HG03565 (cell line): ENCODE measurements around the gene KCNQ4.

Source experiments
- ATAC-seq: cut with Tn5 transposase; IDR thresholded peaks from one replicate; pipeline ENCODE4 v1.9.1; 2021; ENCODE audit warnings: mild to moderate bottlenecking, moderate library complexity; ENCODE audit not compliant: unreplicated experiment

Gene KCNQ4

GRCh38 chr1:40794974-40795715 is 11.6 kb downstream of the KCNQ4 start:
- no peak for ATAC-seq

DNA sequence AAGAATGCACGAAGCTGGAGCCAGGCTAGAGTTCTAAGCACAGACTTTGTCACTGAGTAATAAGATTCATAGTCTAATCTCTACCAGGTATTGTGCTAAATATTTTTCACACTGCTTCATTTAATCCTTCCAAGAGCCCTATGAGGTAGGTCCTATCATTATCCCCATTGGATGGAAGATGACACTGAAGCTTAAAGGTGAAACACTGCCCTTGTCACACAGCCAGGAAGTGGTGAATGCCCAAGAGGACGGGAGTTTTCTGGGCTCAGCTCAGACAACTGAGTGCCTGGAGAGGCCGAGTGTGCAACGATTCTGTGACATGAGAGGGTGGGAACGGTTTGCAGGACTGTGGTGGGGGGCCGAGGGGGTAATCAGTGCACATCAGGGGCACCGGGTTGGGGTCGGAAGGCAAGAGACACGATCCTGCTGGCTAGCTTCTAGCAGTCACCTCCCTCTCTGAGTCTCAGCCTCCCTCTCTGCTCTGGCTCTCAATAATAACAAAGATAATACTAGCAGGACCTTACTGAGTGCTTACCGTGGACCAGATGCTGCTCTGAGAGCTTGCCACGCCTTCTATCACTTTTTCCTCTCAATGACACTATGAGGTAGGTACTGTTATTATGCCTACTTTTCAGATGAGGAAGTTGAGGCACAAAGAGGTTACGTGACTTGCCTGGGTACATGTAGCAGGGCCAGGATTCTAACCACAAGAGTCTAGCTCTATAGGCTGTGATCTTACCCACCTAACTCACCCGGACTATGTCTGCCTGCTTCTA is 12.4 kb downstream of the KCNQ4 start:
- ATAC-seq = no peak

GRCh38 chr1:40796939-40797667 is 13.5 kb downstream of the KCNQ4 start:
- no peak for ATAC-seq

DNA sequence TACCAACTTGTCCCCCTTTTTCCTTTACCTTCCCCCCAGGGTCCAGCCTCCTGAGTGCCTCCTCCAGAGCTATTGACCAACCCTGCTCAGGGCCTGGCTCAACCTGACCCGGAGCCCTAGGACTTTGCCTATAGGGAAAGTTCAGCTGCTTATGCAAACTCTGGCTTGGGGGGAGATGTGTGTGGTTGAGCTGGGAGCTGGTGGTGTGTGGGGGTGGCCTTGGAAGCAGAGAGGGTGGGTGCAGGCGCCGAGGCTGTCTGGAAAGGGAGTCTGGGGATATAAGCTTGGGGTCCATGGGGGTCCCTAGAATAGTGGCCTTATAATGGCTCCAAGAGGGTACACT is 14.1 kb downstream of the KCNQ4 start:
- ATAC-seq = no peak

DNA sequence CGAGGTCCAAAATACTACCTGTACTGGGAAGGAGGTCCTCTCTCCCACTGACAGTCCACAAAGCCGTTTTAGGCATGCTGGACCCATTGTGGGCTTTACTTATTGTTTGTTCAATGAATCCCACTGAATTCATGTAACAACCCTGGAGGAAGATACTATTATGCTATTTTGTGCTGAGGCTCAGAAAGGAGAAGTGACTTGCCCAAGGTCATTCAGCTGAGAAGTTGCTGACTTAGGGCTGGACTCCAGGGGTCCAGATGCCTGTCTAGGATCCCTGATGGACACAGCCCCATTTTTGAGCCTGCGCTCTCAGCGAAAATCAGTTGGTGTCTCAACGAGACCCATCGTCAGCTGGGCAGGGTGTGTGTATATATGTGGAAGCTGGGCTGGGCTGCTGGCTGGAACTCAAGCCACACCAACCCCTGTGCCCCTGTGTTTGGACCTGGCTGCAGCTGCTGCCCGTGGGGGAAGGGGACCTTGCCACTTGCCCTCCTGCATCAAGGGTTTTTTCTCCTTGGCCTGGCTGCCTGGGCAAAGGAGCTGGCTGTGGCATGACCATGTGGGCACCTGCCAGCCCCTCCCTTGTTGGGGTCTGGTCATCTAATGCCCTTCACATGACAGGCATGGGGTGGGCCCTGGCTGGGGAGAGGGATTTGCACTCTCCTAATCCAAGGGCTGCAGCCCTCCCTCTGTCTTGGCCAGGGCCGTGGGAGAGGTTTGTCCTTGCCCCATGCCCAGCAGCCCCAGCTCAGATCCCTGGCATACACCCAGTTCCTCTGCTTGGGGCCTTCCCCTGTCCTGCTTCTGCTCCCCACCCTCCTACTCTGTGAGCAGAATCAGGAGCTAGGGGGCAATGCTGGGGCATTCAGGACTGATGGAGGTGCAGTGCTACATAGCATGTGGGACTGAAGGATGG is 15.0 kb downstream of the KCNQ4 start:
- no peak for ATAC-seq

- ATAC-seq = no peak
Observed at GRCh38 chr1:40799351-40799867, 15.8 kb downstream of the KCNQ4 start.

GRCh38 chr1:40801742-40802077 is 18.1 kb downstream of the KCNQ4 start:
- no peak for ATAC-seq

- ATAC-seq = no peak
Observed at GRCh38 chr1:40802078-40802741, 18.6 kb downstream of the KCNQ4 start.

DNA sequence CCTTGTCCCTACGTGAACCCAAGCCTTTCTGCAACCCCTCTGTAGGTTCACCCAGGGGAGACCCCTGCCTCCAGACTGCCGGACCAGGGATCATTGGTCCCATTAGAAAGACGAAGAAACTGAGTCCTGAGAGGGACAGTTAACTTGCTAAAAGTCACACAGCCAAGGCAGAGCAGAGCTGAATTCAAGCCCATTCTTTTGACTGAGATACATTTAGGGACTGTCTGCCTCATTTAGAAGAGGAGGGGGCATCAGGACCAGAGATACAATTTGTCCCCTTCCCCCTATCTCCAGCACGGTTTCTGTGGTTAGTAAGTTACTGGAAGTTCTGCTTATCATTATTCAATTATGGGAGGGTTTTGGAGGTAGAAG is 19.1 kb downstream of the KCNQ4 start:
- no peak for ATAC-seq

GRCh38 chr1:40803447-40803846 is 19.9 kb downstream of the KCNQ4 start:
- ATAC-seq = no peak

DNA sequence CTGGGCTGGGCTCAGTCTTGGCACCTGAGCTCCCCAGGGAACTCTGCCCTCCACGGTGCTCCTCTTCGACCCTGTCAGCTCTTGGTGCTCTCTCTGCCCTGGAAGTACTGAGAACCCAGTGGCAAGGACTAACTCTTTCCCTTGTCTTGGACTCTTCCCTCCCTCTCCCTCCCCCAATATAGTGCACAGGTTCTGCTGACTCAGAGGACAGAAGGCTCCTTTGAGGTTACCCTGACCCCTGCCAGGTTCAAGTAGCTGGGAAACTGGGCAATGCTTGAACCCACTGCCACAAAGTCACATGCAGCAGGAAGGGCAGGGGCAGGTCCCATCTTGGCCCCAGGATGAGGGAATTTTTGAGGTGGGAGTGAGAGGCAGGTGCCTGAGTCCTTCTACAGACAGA is 20.3 kb downstream of the KCNQ4 start:
- ATAC-seq = no peak

DNA sequence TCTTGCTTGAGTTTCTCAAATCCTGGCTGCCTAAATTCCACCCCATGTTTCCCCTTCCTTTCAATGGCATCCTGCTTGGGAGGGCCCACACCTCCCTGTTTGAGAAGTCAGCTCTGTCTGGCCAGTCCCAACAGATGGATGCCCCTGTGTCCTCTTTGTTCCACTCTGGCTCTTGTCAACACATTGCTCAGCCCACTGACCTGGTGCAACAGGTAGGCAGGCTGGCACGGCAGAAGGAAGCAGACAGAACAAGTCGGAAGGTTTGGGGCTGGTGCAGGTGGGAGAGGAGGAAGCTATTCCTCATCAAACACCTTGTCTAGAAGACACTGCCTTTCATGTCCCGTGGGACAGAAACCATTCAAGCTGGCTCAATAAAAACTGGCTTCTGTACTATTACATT is 22.7 kb downstream of the KCNQ4 start:
- ATAC-seq = no peak

- ATAC-seq = no peak
Observed at GRCh38 chr1:40806731-40807695, 23.4 kb downstream of the KCNQ4 start.

DNA sequence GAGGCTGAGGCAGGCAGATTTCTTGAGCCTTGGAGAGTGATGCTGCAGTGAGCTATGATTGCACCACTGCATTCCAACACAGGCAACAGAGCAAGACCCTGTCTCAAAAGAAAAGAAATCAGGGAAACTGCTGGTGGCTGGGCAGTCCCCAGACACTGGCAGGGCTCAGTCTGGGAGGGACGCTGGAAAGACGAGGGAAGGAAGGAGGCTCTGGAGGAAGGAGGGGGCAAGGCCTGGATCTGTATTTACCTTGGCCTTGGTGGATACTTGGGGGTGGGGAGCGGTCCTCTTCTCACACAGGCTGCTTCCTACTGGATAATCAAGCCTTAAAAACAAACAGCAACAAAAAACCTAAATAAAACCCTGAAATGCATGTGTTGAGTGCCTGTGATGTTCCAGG is 24.4 kb downstream of the KCNQ4 start:
- ATAC-seq = no peak

DNA sequence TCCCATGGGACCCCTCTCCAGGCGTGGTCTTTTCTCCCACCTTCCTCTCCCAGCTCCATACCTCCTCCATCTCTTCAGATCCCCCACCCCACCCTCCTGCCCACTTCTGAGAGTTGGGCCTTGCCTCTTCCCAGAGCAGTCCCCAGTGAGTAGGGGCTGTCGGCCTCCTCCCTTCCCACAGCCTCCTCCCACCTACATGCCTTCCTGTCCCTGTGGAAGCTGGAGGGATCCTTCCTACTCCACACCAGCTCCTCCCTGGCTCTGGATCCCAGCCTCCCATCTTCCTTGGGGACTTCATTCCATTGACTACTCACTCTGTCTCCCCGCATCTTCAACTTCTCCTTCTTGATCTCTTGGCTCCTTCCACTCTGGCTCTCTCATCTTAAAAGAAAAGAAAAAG is 24.9 kb downstream of the KCNQ4 start:
- no peak for ATAC-seq

DNA sequence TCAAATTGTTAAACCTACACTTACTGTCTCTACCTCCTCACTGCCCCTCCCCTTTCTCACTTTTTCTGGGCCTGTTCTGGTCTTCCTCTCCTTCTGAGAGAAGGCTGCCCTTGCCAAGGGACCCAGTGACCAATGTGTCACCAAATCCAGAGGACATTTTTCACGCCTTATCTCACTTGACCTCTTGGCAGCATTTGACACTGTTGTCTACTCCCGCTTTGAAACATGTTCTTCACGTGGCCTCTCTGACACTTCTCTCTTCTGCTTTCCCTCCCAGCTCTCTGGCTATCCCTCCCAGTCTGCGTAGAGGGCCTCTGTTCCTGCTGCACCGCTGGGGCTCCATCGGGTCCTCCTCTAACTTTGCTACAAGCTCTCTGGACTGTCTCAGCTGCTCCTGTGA is 25.3 kb downstream of the KCNQ4 start:
- no peak for ATAC-seq

DNA sequence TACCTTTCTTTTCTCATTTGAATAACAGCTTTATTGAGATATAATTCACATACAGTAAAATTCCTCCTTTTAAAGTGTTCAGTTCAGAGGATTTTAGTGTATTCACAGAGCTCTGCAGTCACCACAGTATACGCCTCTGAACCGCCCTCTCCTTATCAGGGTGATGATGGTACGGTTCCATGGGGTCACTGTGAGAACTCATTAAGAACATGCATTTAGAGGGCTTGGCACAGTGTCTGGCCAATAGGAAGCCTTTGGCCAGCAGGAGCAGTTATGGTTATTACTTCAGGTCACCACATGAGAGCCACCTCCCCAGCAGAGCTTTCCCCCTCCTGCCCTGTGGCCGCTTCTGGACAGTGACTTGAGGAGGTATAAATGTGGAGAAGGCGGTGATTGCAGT is 27.3 kb downstream of the KCNQ4 start:
- ATAC-seq = no peak

GRCh38 chr1:40815420-40815819 is 31.8 kb downstream of the KCNQ4 start:
- ATAC-seq = no peak

DNA sequence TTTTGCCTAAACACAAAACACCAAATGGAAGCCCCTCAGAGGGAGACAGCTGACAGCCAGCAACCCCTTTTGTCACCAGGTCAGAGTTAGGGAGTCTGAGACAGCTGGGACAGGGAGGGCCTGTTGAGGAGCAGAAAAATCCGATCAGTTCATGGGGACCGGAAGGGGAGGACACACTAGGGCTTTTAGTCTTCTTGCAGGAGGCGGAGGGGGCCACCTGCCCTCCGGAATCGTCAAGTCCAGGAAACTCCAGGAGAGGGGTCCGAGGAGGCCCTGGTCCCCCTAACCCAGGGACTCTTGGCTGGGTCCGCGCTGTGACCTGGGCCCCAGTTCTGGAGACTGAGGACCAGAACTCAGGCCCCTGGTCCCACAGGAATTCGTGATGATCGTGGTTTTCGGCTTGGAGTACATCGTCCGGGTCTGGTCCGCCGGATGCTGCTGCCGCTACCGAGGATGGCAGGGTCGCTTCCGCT is 34.2 kb downstream of the KCNQ4 start:
- no peak for ATAC-seq
